PC-3 (cell line): ENCODE data around the gene DTD1. TPM values are rescaled to one million over a fixed set of nuclear protein-coding genes. Genes with fewer than 3 reads are reported as not detected.

Experiments
- ATAC-seq: fragments of 200-7000 bp; cut with Tn5 transposase; 2 replicates; pipeline ENCODE4 v1.9.1; 2020; ENCODE audit warnings: mild to moderate bottlenecking, moderate library complexity
- BruUV-seq: library from RNA; stranded (reverse); fragments of 400-500 nt; replicated peaks from 2 replicates; lab custom pipeline; 2021; lab: Mats Ljungman, UMichigan
- CTCF ChIA-PET: fragments of 300-600 bp; sonication (Branson Sonifier 250); formaldehyde crosslinking; loops from one replicate; lab custom pipeline; 2022; ENCODE audit warnings: antibody characterized with exemption; lab: Charles Lee
- POLR2A ChIA-PET: fragments of 300-600 bp; sonication (Branson Sonifier 250); formaldehyde crosslinking; loops from one replicate; lab custom pipeline; 2022; ENCODE audit warnings: antibody characterized with exemption; ENCODE audit not compliant: unreplicated experiment; lab: Charles Lee
- DNase-seq: peaks from one replicate; pipeline ENCODE4 v3.0.0-alpha.2; 2015
- H2AFZ ChIP-seq: fragments of 300-600 bp; sonication (generic); 2 replicates; pipeline ENCODE4 v1.6.0; 2016; ENCODE audit warnings: antibody characterized with exemption, low read length
- H3F3A ChIP-seq: fragments of 300-600 bp; sonication (generic); one replicate; pipeline ENCODE4 v1.6.0; 2017; ENCODE audit warnings: antibody characterized with exemption, low read length, control low read depth, mild to moderate bottlenecking; ENCODE audit not compliant: unreplicated experiment
- H3K27ac ChIP-seq: fragments of 300-600 bp; sonication (generic); 2 replicates; pipeline ENCODE4 v1.5.1; 2016; ENCODE audit warnings: mild to moderate bottlenecking, low read length
- H3K27me3 ChIP-seq: fragments of 300-600 bp; sonication (generic); 2 replicates; pipeline ENCODE4 v1.6.1; 2016; ENCODE audit warnings: low read length, mixed read lengths
- H3K36me3 ChIP-seq: fragments of 300-600 bp; sonication (generic); 2 replicates; pipeline ENCODE4 v1.6.1; 2016; ENCODE audit warnings: low read depth, mixed run types, low read length, mixed read lengths
- H3K4me1 ChIP-seq: fragments of 300-600 bp; sonication (generic); 2 replicates; pipeline ENCODE4 v1.5.1; 2016; ENCODE audit warnings: low read length; ENCODE audit not compliant: insufficient read depth
- H3K4me2 ChIP-seq: fragments of 300-600 bp; sonication (generic); 2 replicates; pipeline ENCODE4 v1.6.0; 2016; ENCODE audit warnings: low read length
- H3K4me3 ChIP-seq: fragments of 300-600 bp; sonication (generic); 2 replicates; pipeline ENCODE4 v1.5.1; 2016; ENCODE audit warnings: mild to moderate bottlenecking, low read length, mixed read lengths
- H3K79me2 ChIP-seq: fragments of 300-600 bp; sonication (generic); 2 replicates; pipeline ENCODE4 v1.6.1; 2017; ENCODE audit warnings: low read length, mixed read lengths
- H3K9ac ChIP-seq: fragments of 300-600 bp; sonication (generic); 2 replicates; pipeline ENCODE4 v1.6.0; 2016; ENCODE audit warnings: mild to moderate bottlenecking, low read length
- H3K9me2 ChIP-seq: fragments of 300-600 bp; sonication (generic); replicated peaks from 2 replicates; pipeline ENCODE4 v1.6.1; 2016; ENCODE audit warnings: mixed run types, low read length, mixed read lengths
- H3K9me3 ChIP-seq: fragments of 300-600 bp; sonication (generic); 2 replicates; pipeline ENCODE4 v1.6.1; 2016; ENCODE audit warnings: low read length, mixed read lengths
- H4K20me1 ChIP-seq: fragments of 300-600 bp; sonication (generic); 2 replicates; pipeline ENCODE4 v1.6.1; 2016; ENCODE audit warnings: low read length, mixed read lengths
- EZH2 ChIP-seq: fragments of 300-600 bp; sonication (generic); IDR thresholded peaks from one replicate; pipeline ENCODE4 v1.6.1; 2017; ENCODE audit warnings: antibody characterized with exemption, mild to moderate bottlenecking, low read length; ENCODE audit not compliant: unreplicated experiment
- EZH2phosphoT487 ChIP-seq: fragments of 300-600 bp; sonication (generic); IDR thresholded peaks from 2 replicates; pipeline ENCODE4 v1.6.1; 2018; ENCODE audit warnings: mild to moderate bottlenecking, antibody characterized with exemption, low read length, borderline replicate concordance
- intact Hi-C: fragments of 100-400 bp; cut with micrococcal nuclease; formaldehyde crosslinking; loops from 2 replicates; pipeline ENCODE4 v1.9.0; 2023
- total RNA-seq: library from RNA; depleted of rRNA; stranded (reverse); fragments of >200 nt; gene quantifications from 2 replicates; pipeline ENCODE4 v1.2.3, GENCODE V29; 2014
- TF ChIP-seq, protein P1 (sequence below): fragments of 300-600 bp; sonication (generic); conservative IDR thresholded peaks from 2 replicates; pipeline ENCODE4 v1.5.1; 2017; ENCODE audit warnings: antibody characterized with exemption, low read depth, mild to moderate bottlenecking, low read length

DTD1 gene
- total RNA-seq, 1 experiment from 2014 or later, result 124 TPM

DNA sequence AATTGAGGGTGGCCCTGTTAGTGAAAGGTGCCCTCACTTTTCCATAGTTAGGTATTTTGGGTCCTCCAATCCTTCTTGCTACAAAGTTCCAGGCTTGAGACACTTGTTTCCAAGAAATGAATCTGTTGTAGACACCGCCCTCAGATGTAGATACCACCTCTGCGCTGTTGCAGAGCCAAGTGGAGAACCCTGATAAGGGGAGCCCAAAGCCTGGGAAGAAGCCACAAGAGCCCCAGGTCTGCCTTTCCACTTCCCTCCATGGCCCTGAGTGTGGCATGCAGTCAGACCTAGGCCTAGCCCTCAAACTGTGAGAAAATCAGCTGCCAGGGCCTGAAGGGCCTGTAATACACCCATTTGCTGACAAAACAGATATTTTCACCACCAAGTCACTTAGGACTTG is 37.1 kb downstream of the DTD1 start:
- Histone ChIP-seq H3K4me3 (no peak overlapping the region), H3K36me3 (no peaks in the 10 kb centered on the region), H3K4me1 (peaks cover 5% of the 10 kb centered on the region), H3K9me3 (no peaks in the 10 kb centered on the region), H2AFZ (no peak overlapping the region), H3K9me2 (no peaks in the 10 kb centered on the region), H3F3A (no peaks in the 10 kb centered on the region), H3K4me2 (no peak overlapping the region), H4K20me1 (no peaks in the 10 kb centered on the region), H3K27ac (no peak overlapping the region), H3K27me3 (no peaks in the 10 kb centered on the region), H3K79me2 (no peaks in the 10 kb centered on the region), H3K9ac (no peak overlapping the region)
- DNase-seq, result no peak
- POLR2A ChIA-PET, result no interaction called here
- no peak for TF ChIP-seq EZH2phosphoT487
- TF ChIP-seq, protein P1, sequence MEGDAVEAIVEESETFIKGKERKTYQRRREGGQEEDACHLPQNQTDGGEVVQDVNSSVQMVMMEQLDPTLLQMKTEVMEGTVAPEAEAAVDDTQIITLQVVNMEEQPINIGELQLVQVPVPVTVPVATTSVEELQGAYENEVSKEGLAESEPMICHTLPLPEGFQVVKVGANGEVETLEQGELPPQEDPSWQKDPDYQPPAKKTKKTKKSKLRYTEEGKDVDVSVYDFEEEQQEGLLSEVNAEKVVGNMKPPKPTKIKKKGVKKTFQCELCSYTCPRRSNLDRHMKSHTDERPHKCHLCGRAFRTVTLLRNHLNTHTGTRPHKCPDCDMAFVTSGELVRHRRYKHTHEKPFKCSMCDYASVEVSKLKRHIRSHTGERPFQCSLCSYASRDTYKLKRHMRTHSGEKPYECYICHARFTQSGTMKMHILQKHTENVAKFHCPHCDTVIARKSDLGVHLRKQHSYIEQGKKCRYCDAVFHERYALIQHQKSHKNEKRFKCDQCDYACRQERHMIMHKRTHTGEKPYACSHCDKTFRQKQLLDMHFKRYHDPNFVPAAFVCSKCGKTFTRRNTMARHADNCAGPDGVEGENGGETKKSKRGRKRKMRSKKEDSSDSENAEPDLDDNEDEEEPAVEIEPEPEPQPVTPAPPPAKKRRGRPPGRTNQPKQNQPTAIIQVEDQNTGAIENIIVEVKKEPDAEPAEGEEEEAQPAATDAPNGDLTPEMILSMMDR, result no peak
- no peak for ATAC-seq
- BruUV-seq, result no TSS peak
- intact Hi-C loops, result no loop called here
- CTCF ChIA-PET, result no interaction called here

DNA sequence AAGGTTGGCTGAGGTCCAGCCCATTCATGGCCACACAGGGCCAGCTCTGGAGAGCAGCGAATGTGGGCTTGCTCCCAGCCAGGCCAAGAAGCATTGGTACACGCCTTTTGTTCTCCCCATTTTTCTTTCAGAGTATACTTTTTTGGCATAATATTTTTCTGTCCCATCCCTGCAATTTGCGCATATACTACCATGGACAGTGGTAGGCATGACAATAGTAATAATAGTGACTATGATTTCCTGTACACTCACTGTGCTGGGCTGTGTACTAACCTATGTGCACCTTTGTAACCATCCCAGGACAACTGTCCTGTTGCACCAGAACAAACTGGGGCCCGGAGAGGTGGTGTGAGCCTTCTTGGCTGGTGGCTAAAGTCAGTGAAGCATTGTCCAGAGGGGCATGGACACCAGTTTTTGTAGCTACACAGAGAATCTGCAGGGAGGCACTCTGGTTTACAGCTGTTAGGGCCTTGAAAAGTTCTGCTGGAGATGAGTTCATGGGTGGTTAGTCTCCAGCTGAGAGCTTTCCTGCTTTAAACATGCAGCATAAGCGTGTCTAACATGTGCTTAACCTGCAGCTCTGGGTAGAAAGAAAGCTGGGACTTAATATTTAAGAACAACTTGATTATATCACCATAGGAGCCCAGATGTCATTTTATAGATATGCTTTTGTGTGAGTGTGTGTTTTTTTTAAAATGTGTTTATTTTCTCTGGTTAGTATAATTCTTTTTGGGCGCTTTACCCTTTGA is 38.2 kb downstream of the DTD1 start:
- no peaks in the 10 kb centered on the region for H4K20me1 ChIP-seq
- no peaks in the 10 kb centered on the region for H3K9me2 ChIP-seq
- H3K79me2 ChIP-seq, result no peaks in the 10 kb centered on the region
- intact Hi-C loops, result no loop called here
- no peaks in the 10 kb centered on the region for H3K27me3 ChIP-seq
- no peak overlapping the region for H3K27ac ChIP-seq
- no peak overlapping the region for H3K4me2 ChIP-seq
- DNase-seq (no peak), ATAC-seq (no peak)
- POLR2A ChIA-PET, result no interaction called here
- H3K36me3 ChIP-seq, result no peaks in the 10 kb centered on the region
- TF ChIP-seq, protein P1, result no peak
- TF ChIP-seq EZH2, result no peak
- TF ChIP-seq EZH2phosphoT487, result no peak
- H3K4me1 ChIP-seq, result peaks cover 2% of the 10 kb centered on the region
- BruUV-seq, result no TSS peak
- CTCF ChIA-PET, result no interaction called here
- no peak overlapping the region for H3K9ac ChIP-seq
- H2AFZ ChIP-seq, result no peak overlapping the region
- no peaks in the 10 kb centered on the region for H3K9me3 ChIP-seq
- H3F3A ChIP-seq, result no peaks in the 10 kb centered on the region
- no peak overlapping the region for H3K4me3 ChIP-seq

DNA sequence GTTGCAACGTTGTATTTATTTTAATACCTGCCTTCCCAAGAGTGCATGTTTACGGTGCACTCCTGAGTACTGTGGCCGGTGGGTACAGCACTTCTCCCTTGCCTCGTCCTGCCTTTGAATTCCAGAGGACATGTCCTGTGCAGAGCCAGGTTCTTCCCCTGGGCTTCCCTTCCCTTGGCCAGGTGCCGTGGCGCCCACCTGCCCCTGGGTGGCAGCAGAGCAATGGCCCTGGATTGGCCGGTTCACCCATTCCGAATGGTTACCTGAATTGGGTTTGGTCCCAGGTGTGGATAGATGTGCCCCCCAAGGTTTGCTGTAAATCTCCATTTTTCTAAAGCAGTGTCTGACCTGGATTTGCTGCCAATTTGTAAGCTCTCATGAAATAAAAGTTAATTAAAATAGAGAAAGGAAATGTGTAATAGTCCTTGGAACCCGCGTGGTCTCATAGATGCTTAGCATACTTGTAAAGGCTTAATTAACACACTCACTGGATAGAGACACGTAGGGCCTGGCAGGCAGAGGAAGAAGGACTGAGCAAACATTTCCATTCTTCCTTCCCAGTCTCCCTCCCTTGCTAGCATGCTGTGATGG is 40.6 kb downstream of the DTD1 start:
- Histone ChIP-seq H3K79me2 (no peaks in the 10 kb centered on the region), H3K27ac (no peak overlapping the region), H3K4me3 (no peak overlapping the region), H3K36me3 (no peaks in the 10 kb centered on the region), H3K9me2 (no peaks in the 10 kb centered on the region), H3K4me2 (no peak overlapping the region), H2AFZ (no peak overlapping the region), H3K9ac (no peak overlapping the region), H3K4me1 (no peaks in the 10 kb centered on the region), H3F3A (no peaks in the 10 kb centered on the region), H3K27me3 (no peaks in the 10 kb centered on the region), H4K20me1 (no peaks in the 10 kb centered on the region), H3K9me3 (no peaks in the 10 kb centered on the region)
- ChIA-PET CTCF (no interaction called here), POLR2A (no interaction called here)
- BruUV-seq, result no TSS peak
- TF ChIP-seq, protein P1, result peak; percentile 92
- TF ChIP-seq EZH2phosphoT487, result no peak
- TF ChIP-seq EZH2, result no peak
- intact Hi-C loops, result no loop called here
- ATAC-seq (peak; percentile 70), DNase-seq (peak; percentile 56)
